Prostate gland (tissue), 2 donors: Measurements from ENCODE around the gene KRT2.

Experiments used
- POLR2A ChIP-seq: fragments of 450-650 bp; IDR thresholded peaks from one replicate; pipeline ENCODE4 v1.6.1; 2016; ENCODE audit warnings: antibody characterized with exemption, mild to moderate bottlenecking
- TF ChIP-seq, protein P1 (sequence below), 4 experiments: fragments of 200-600 bp in 2 of 4; fragments of 450-650 bp in 2 of 4; sonication (generic) in 2 of 4; IDR thresholded peaks; 1 replicate in 3 of 4; 2 replicates in 1 of 4; pipeline ENCODE4 v1.5.1; 2016 to 2019; ENCODE audit warnings: antibody characterized with exemption in 4 of 4, mild to moderate bottlenecking in 2 of 4, moderate library complexity in 2 of 4

DNA sequence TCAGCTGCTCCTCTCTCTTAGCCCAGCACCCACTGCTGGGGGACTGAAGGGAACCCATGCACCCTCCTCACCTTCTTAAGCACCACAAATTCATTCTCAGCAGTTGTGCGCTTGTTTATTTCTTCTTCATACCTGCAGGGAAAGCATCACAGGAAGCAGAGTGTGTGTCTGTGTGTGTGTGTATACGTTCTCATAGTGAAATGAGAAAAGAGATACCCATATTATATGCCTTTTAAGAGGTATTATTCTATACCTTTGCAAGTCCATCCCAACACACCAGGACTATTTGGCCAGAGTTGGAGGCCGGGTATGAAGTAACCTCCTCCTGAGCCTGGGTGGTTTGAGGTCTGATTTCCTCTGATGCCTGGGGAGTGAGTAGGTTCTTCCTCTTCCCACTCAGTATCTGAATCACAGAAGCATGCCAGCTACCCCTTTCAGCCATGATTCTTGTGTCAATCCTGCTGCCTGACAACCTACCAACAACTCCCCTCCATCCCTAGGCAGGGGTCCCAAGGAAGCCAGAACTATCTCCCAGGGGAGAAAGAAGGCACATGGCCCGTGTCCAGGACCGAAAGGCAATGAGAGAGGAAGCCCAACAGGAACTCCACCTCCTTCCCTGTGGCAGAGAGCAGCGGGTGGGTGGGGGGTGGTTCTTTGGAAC, 36.7 kb downstream of the KRT2 start:
- TF ChIP-seq, protein P1, sequence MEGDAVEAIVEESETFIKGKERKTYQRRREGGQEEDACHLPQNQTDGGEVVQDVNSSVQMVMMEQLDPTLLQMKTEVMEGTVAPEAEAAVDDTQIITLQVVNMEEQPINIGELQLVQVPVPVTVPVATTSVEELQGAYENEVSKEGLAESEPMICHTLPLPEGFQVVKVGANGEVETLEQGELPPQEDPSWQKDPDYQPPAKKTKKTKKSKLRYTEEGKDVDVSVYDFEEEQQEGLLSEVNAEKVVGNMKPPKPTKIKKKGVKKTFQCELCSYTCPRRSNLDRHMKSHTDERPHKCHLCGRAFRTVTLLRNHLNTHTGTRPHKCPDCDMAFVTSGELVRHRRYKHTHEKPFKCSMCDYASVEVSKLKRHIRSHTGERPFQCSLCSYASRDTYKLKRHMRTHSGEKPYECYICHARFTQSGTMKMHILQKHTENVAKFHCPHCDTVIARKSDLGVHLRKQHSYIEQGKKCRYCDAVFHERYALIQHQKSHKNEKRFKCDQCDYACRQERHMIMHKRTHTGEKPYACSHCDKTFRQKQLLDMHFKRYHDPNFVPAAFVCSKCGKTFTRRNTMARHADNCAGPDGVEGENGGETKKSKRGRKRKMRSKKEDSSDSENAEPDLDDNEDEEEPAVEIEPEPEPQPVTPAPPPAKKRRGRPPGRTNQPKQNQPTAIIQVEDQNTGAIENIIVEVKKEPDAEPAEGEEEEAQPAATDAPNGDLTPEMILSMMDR (IDR thresholded peaks at IDR 0.05): no peak
- no peak for TF ChIP-seq POLR2A
